Stimulated activated CD8-positive, alpha-beta memory T cell treated with anti-CD3 and anti-CD28 coated beads, Interleukin-7, amount 100 ng/mL, for 24 hours (primary cell): ENCODE data around the gene AGXT2.
"Not testable (repeated sequence)": the region's sequence is repeated elsewhere in the genome, so short reads cannot be mapped to it uniquely, and the experiment has no call there.

Experiments used
- DNase-seq: peaks from one replicate; pipeline ENCODE4 v3.0.0-alpha.2; 2020; ENCODE audit warnings: low read depth

Gene AGXT2

DNA sequence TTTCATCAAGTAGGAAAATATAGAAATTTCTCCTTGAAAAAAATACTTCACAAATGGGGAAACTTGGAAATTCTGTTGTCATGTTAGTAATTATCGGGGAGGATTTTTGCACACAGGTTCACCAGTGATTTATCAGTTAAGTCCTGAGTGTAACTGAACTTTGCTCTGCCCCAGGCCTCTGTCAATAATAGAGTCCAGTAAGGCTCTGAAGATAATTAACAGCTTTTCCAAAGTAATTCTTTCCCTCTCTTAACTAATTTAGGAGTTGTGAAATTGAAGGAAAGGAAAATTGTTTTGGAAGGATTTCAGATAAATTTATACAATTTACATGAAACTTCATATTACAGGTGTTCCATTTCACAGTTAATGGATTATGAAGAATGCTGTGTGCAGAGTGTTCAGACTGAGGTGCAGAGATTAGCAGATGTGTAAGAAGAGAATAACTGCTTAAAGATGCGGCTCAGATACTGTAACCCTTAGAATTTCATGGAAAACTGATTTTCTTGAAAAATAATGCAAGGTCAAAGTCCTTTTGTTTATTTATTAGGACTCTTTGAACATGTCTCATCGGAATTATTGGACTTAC is 2.9 kb upstream of the AGXT2 start:
- DNase-seq = no peak

DNA sequence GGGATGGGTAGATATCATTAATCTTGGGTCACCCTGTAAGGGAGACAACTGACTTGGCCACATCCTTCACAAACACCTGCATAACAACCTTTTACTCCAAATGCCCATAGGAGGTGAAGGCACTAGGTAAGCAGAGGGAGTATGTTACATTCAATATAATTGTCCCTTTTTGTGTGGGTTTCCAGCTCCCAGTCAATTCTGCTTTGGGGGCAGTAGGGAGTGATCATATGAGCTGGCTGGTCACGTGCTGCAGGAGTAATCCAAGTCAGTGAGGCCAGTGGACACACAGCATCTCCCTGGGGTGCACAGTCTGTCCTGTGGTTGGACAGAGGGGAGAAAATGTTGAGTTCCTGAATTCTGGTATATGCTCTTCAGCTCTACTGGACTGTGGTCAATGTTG is 1.2 kb upstream of the AGXT2 start:
- no peak for DNase-seq

- no peak for DNase-seq
Measured at GRCh38 chr5:35046774-35047173, 975 bp downstream of the AGXT2 start.

- no peak for DNase-seq
Measured at GRCh38 chr5:35045280-35045679, 2.5 kb downstream of the AGXT2 start.

GRCh38 chr5:35044649-35045048 is 3.1 kb downstream of the AGXT2 start:
- no peak for DNase-seq

DNA sequence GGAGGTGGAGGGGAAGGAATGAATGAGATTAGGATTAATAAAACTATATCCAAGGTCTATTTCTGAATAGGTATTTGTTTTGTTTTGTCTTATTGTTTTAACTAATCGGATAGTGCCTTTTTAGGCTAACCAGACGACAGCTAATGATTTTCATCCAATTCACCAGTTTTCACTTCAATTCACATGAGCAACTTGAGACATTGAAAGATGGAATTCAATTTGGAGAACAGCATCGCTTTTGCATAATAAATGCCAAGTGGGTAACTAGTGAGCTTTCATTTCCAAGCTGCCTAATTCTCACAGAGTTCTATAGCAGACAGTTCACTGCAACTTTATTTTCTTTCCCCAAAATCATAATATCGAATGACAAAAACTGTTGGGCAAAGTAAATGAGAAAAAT is 5.0 kb downstream of the AGXT2 start:
- DNase-seq = no peak

GRCh38 chr5:35041261-35041660 is 6.5 kb downstream of the AGXT2 start:
- no peak for DNase-seq

DNA sequence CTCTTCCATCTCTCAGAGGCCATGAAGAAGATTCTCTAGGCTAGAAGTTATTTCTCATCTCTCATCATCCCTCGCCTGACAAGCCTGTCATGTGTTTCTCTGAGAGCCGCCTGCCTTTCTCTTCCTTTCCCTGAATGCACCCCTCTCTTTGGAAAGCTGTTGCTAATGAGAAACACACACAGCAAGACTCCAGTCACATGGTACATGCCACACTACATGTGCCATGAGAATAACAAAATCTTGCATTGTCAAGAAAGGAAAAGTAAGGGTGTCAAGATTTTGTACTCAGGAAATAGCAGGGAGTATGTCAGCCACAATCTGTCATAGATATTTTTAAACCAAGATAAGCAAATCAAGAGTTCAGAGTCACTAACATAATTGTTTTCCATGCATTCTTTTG is 8.9 kb downstream of the AGXT2 start:
- no peak for DNase-seq

DNA sequence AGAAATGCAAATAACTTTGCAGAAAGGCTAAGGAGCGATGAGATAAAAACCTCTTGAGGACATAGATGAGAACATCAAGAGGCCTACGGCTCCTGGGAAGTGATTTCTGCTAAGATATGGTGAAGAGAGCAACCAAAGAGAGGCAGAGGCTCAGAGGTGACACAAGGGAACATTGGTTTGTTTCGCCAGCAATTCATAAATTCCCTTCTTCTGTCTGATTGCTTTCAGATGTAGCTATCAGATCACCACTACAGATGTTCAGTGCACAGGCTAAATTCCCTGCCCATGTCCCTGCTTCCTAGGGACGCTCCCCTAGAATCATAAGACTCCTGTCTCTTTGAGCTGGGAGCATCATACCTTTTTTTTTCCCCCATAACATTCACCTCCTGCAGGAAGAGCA is 11.2 kb downstream of the AGXT2 start:
- no peak for DNase-seq

DNA sequence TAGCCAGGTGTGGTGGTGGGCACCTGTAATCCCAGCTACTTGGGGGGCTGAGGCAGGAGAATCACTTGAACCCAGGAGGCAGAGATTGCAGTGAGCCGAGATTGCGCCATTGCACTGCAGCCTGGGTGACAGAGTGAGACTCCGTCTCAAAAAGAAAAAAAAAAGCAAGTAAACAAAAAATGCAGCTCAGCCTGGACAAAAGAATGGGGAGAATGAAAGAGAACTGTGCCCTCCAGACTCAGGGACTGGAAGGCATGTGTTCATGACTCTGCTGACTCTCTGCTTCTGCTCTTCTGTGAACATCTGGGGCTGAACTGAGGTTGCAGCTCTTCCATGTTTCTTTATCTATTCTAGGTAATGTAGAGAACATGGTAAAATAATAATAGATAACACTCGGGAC is 11.8 kb downstream of the AGXT2 start:
- DNase-seq = not testable (repeated sequence)

- DNase-seq = no peak
Measured at GRCh38 chr5:35035271-35035670, 12.5 kb downstream of the AGXT2 start.

DNA sequence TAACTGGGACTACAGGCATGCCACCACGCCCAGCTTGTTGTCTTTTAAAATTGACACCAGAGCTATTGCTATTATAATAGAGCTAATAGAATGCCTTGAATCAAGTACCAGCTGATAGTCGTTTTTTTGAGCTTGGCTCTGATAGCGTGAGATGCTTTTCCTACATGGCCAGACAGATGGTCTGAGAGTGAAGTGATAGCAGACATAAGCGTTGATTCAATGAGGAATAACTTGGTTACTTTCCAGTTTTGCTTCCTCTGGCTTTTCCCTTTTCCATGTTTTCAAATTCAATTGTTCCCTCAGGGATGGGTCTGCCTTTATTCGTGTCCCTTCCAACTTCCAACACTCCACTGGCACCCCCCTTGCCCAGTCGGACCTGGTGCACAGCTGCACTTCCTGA is 15.4 kb downstream of the AGXT2 start:
- no peak for DNase-seq

DNA sequence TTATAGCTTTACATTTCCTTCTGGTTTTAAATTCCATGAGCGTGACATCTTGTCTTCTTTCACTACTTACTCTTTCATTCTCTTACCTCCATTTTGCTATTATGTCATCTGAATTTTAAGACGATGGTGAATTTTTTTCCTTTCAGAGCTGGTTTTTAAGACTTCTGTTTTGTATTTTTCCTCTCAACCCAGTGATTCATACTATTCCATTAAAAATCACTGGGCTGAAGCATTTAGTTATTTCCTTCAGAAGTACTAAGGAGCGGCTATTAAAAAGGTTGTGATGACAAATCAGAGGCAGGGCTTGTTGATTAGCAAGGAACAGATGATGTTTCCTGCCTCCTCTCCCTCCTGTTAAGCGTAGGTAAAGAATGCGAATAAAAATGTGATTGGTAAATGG is 16.5 kb downstream of the AGXT2 start:
- no peak for DNase-seq

GRCh38 chr5:35030426-35031100 is 17.2 kb downstream of the AGXT2 start:
- no peak for DNase-seq

GRCh38 chr5:35029333-35029732 is 18.4 kb downstream of the AGXT2 start:
- DNase-seq = no peak

GRCh38 chr5:35026941-35027340 is 20.8 kb downstream of the AGXT2 start:
- no peak for DNase-seq

DNA sequence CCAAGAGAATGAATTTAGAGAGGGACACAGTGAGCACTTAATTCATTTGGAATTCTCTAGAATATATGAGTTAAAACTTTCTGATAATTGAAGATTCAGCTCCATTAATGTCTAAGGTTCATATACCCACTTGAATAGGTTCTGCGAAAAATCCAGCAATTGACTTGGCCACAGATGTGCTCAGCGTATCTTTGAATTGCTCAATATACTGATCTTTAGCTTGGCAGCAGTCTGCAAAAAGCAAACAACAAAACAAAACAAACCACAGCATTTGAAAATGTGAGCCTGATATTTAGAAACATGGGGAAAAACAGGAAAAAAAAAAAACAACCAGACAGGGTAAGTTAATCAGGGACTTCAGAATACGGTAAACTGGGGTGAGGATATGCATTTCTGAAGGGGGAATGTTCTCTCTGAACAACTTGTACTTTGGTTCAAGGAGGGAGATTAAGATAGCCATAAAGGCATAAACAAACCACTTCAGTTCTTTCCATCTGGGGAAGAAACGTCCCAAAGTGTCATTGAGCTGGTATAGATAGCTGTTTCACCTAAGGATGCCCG is 21.4 kb downstream of the AGXT2 start:
- DNase-seq = no peak

GRCh38 chr5:35024911-35025510 is 22.7 kb downstream of the AGXT2 start:
- no peak for DNase-seq

- no peak for DNase-seq
Measured at GRCh38 chr5:35023391-35024178, 24.2 kb downstream of the AGXT2 start.

GRCh38 chr5:35016174-35017051 is 31.3 kb downstream of the AGXT2 start:
- DNase-seq = no peak

DNA sequence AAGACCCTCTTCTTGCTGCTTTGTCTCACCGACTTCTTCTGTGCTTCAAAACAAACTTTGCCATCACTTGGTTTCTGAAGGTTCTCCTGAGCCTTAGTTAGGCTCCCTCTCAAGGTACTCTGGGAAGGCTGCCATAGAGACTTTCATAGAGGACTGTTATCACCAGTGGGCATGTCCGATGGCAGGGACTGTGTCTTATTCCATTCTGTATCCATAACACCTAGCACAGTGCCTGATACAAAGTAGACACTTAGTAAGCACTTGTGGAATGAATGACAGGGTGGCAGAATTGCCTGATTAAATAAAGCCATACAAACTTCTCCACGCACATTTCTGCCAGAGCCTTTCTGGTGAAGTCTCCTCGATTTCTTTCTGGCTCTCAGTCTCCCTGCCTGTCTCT is 32.7 kb downstream of the AGXT2 start:
- no peak for DNase-seq

DNA sequence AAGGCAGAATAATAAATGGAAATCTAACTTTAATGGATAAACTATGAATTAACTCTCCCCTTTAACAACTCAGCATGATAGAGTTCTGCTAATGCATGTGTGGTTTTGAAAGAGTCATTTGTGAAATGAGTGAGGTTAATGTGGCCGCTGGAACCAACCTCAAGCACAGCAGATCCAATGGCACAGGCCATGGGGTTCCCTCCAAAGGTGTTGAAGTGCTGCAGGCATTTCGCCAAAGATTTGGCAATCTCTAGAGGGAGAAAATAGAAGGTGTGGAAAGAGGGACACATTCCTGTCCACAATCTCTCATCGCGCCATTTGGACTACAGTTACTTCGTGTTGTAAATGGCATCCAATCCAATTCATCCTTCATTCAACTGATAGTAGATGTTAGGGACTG is 35.0 kb downstream of the AGXT2 start:
- DNase-seq = no peak
